GM21423 (cell line): ENCODE results near the gene PAN3.

Experiments
- ATAC-seq: cut with Tn5 transposase; IDR thresholded peaks from one replicate; pipeline ENCODE4 v1.9.1; 2021; ENCODE audit warnings: mild to moderate bottlenecking, moderate library complexity; ENCODE audit not compliant: unreplicated experiment

The PAN3 gene

GRCh38 chr13:28204690-28205443, 66.5 kb downstream of the PAN3 start:
- no peak for ATAC-seq

DNA sequence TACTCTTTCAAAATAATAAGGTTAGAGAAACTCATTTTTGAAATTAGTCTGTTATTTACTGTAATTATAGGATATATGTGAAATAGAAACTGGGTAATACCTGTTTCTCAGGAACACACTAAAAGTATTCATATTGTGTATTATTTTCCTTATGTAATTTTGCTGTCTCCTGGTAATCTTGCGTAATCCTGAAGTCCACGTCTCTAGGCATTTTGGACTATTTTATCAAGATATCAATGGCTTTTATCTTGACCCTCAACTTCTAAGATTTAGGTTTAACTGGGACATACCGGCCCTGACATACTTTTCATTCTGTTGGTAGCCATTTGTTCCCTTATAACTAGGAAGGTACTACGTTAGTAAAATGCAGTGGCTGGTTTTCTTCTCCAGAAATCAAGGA, 80.3 kb downstream of the PAN3 start:
- ATAC-seq: no peak

GRCh38 chr13:28219408-28220099, 81.2 kb downstream of the PAN3 start:
- ATAC-seq: no peak

DNA sequence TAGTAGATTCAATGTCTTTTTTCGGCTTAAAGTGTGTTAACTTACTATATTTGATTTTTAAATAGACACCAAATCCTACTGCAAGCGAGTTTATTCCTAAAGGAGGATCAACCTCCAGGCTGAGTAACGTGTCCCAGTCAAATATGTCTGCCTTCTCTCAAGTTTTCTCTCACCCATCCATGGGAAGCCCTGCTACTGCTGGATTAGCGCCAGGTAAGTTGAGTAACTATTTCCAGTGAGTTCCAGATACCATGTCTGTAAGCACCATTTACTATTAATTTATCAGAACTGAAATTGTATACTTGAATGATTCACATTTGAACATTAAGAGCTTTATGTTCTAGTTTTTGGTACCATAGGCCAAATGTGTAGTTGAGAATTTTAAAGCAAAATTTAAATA, 81.8 kb downstream of the PAN3 start:
- no peak for ATAC-seq

DNA sequence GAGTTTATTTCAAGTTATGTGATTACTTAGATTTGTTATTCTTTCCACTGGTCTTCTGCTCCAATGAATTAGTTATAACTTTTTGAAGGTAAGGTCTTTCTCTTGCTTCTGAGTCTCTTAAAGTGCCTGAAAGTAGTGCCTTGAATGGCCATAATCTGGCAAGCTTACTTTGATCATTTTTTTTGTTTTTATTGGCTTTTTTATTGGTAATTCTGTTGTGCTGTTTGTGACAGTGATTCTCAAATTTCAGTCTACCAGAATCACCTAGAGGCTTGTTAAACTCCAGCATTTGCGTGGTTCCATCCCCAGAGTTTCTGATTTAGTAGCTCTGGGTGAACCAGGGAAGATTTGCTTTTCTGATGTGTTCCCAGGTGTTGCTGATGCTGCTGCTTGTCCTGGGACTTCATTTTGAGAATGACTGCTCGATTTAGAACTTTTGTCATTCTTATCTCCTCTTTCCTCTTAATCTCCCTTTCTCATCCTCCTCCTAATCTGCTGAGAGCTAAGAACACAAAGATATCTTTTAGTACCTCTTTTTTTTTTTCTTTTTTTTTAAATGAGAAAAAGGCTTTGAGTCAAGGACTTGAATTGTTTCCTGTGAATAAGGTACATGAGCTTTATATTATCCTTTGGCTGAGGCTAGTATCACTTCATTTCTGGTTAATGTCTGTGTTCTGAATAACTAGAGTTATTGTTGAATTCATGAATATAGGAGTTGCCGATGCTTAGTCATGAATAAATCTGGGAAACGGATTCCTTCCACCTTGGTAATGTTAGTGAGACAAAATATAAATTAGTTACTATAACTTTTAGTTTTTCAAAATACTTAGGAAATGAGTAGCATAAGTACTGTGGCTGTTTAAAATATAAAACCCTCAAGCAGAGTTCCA, 91.4 kb downstream of the PAN3 start:
- ATAC-seq: no peak

DNA sequence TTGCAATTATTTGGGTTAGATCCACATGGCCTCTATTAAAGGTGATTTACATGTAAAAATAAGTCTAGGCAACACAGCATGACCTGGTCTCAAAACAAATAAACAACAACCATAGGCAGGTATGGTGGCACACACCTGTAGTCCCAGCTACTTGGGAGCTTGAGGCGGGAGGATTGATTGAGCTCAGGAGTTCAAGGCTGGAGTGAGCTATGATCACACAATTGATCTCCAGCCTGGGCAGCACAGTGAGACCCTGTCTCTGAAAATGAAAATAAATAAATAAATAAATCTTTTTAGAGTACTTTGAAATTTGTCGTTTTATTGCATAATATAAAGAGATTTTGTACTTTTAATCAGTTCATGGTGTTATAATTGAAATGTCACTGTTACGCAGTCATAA, 93.3 kb downstream of the PAN3 start:
- ATAC-seq: no peak

DNA sequence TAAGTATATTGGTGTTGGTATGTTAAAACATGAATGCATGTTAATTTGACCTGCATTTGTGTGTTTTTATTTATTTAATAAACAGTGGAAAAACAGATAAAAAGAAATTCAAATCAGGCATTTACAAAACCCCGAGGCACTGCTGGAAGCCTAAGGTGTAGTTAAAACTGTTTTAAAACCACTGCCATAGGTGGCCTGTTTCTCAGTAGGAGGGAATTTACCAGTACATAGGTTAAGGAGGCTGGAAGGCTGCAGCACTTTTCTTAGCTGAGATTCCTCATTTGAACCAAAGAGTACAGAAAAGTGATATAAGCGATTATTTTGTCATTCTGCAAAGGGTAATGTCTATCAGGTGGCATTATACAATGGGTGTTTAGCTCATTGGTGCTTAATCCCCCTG, 99.6 kb downstream of the PAN3 start:
- no peak for ATAC-seq

- ATAC-seq: no peak
These were observed 101.0 kb downstream of the PAN3 start for GRCh38 chr13:28239374-28239773.

DNA sequence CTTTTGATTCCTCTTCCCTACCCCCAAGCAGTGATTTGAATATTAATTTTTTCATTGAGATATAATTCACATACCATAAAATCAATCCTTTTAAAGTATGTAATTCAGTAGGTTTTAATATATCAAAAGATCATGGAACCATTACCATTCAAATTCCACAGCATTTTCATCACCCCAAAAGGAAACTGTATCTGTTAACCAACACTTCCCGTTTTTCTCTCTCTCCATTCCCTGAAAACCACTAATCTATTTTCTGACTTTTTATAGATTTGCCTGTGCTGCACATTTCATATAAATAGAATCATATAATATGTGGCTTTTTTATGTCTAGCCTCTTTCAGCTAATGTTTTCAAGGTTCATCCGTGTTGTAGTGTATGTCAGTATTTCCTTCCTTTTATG, 107.1 kb downstream of the PAN3 start:
- no peak for ATAC-seq

GRCh38 chr13:28246891-28247290, 108.5 kb downstream of the PAN3 start:
- ATAC-seq: no peak

DNA sequence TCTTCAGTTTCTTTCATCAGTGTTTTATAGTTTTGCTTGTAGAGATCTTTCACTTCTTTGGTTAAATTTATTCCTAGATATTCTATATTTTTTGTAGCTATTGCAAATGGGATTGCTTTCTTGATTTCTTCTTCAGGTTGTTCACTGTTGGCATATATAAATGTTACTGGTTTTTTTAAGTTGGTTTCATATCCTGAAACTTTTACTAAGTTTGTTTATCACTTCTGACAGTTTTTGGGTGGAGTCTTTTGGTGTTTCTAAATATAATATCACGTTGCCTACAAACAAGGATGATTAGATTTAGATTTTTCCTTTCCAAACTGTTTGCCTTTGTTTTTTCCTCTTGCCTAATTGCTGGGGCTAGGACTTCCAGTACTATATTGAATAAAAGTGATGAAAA, 109.7 kb downstream of the PAN3 start:
- ATAC-seq: no peak

DNA sequence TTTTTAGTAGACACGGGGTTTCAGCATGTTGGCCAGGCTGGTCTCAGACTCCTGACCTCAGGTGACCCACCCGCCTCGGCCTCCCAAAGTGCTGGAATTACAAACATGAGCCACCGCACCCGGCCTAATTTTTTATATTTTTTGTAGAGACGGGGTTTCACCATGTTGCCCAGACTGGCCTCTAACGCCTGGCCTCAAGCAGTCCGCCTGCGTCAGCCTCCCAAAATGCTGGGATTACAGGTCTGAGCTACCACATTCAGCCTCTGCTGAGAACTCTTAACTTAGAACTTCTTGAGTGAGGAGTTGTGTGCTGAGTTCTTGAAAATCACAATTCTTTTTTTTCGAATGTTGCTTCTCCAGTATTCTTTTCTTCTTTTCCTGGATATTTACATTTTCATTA, 112.2 kb downstream of the PAN3 start:
- no peak for ATAC-seq

DNA sequence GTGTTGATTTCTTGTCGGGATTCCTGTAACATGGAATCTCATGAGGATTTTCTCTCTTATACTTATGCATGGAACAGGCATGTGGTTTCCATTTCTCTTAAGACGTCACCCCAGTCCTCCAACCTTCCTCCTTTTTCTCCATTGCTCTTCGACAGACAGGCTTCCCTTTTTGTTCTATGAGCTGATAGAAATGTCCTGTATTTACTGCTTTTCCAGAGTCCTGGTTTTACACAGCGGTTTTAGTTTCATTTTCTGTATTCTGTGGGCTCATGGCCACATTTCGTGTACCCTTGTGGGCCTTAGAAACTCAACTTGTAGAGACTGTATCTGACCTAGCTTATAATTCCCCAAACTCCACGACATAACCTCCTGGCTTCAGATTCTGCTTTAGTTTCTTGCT, 113.1 kb downstream of the PAN3 start:
- ATAC-seq: no peak

DNA sequence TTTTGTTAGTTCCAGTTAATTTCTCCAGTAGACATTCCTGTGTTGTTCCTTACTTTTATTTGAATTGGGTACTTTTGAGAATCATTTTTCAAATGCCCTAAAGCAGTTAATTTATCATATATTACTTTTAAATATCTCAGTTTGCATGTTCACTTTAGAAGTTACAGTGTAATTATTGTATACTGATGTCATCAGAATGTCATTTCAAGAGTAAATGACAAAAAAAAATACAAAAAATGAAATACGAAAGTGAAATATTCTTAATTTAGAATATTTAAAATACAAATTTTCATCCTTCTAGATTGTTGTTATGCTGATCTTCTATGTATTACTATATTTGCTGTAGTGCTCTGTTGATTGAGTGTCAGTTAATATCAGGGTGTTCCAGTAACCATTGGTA, 114.2 kb downstream of the PAN3 start:
- ATAC-seq: no peak

- ATAC-seq: no peak
These were observed 119.0 kb downstream of the PAN3 start for GRCh38 chr13:28257305-28257704.

DNA sequence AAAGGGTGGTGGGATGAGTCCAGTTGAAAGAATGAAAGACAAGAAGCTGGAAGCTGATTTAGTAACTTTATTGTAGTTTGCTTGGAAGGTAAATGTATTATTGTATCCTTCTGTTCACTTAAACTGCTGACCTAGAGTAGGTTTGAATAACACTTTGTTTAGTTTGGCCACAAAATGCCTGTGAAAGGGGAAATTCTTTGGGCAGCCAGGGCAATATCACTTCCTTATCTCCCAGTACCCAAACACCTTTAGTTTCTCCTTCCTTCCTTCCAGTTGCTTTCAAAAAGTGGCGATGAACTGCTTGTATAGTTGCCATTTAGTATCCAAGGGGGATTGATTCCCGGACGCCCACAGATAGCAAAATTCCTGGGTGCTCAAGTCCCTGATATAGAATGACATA, 120.1 kb downstream of the PAN3 start:
- ATAC-seq: no peak

GRCh38 chr13:28267497-28267896, 129.2 kb downstream of the PAN3 start:
- ATAC-seq: no peak

GRCh38 chr13:28268800-28269223, 130.5 kb downstream of the PAN3 start:
- ATAC-seq: peak; percentile 97

DNA sequence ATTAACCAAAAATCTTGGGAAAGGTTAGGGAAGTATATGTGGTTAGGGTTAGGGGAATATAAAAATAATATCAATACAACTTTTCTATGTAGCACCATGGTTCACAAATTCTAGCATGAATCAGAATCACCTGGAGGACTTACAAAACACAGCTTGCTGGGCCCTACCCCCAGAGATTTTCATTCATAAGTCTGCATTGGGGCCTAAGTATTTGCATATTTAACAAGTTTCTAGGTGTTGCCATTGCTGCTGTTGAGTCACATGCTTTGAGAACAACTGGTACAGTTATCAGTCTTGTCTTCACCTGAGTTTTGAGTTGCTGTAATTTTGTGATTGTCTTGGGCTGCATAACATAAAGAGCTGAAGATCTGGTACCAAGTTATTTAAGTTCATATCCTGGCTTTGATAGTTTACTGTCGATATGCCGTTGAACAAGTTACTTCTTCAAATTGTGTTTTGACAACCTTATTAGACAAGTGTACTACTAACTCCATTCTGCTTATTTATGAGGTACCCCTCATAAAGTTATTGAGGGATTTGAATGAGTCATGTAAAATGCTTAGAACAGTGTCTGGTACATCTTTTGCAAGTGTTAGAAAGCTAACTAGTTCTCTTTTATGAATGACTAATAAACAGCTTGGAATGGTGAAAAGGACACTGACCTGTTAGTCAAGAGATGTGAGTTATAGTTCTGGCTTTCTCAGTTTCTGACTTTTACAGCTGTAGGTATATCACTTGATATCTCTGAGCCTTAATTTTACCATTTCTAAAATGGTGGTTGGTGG, 132.9 kb downstream of the PAN3 start:
- no peak for ATAC-seq

DNA sequence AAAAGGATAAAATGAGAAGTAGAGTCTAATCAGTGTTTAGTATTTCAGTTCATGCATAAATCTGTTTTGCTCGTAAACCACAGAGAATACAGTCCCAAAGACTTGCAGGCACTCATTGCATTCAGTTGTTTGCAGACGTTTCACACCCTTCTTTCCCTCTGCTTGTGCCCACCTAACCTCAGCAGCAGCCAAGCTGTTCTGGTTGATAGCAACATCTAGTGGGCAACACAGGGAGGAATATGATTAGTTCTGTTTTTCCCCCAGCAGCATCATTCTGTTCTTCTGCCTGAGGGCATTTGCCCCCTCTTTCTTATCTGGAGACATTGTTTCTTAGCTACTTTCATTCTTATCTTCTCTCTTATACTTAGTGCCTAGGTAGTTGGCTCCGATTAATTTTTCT, 135.6 kb downstream of the PAN3 start:
- no peak for ATAC-seq

GRCh38 chr13:28282451-28282850, 144.1 kb downstream of the PAN3 start:
- ATAC-seq: peak; percentile 55
